Upper lobe of left lung (tissue), 4 donors: ENCODE measurements around the gene IPO4.

Experiments
- CTCF ChIP-seq, 6 experiments: fragments of 450-650 bp in 4 of 6; fragments of 200-600 bp in 2 of 6; sonication (generic) in 2 of 6; IDR thresholded peaks; one replicate each; pipeline ENCODE4 v1.5.1; 2016 to 2019; ENCODE audit warnings: antibody characterized with exemption in 6 of 6
- EP300 ChIP-seq, 4 donors: sonication (generic); formaldehyde crosslinking; IDR thresholded peaks; one replicate each; pipeline ENCODE4 v1.5.1; 2017; ENCODE audit warnings: antibody characterized with exemption in 4 of 4, control low read depth in 2 of 4
- POLR2A ChIP-seq, 4 donors: fragments of 450-650 bp; IDR thresholded peaks; one replicate each; pipeline ENCODE4 v1.5.1; 2016 to 2017; ENCODE audit warnings: antibody characterized with exemption in 4 of 4, mild to moderate bottlenecking in 2 of 4
- POLR2AphosphoS5 ChIP-seq, 2 donors: sonication (generic); formaldehyde crosslinking; IDR thresholded peaks; one replicate each; pipeline ENCODE4 v1.5.1; 2017; ENCODE audit warnings: antibody characterized with exemption in 2 of 2

GRCh38 chr14:24232121-24232644 is 43.6 kb upstream of the IPO4 start, which contains the start of gene NEDD8:
- peak in 2 of 6 experiments; percentile 6 to 7 for TF ChIP-seq CTCF (IDR thresholded peaks at IDR 0.05)
- peak; percentile 18 to 74 (median 44) for TF ChIP-seq POLR2A (IDR thresholded peaks at IDR 0.05)
- peak; percentile 57 to 87 for TF ChIP-seq POLR2AphosphoS5 (IDR thresholded peaks at IDR 0.05)
- TF ChIP-seq EP300 (IDR thresholded peaks at IDR 0.05) = no peak
